ENCODE measurements around the gene CIP2A. TPM values are rescaled to one million over a fixed set of nuclear protein-coding genes. Genes with fewer than 3 reads are reported as not detected.

Gene CIP2A
- total and polyA plus RNA-seq, 7 donors = 0.60 to 5.4 (median 2.8) TPM

GRCh38 chr3:108509871-108510270 is 79.4 kb downstream of the CIP2A start:
- no peak for DNase-seq
- intact Hi-C loops (cut with DNase I) = no loop called here
- 89 to 93% methylated on average over 2 of the region's 2 CpGs for WGBS, 2 donors
- no peaks in the 10 kb centered on the region for H3K27me3 ChIP-seq
- no peak overlapping the region for H3K4me3 ChIP-seq
- H3K27ac ChIP-seq = no peak overlapping the region
- H3K4me1 ChIP-seq = no peaks in the 10 kb centered on the region
- TF ChIP-seq POLR2AphosphoS5 (IDR thresholded peaks at IDR 0.05) = no peak
- TF ChIP-seq EP300 (IDR thresholded peaks at IDR 0.05) = no peak
- TF ChIP-seq CTCF (IDR thresholded peaks at IDR 0.05) = no peak
- no peak for TF ChIP-seq POLR2A (IDR thresholded peaks at IDR 0.05)
- no peaks in the 10 kb centered on the region for H3K9me3 ChIP-seq
- H3K36me3 ChIP-seq = no peaks in the 10 kb centered on the region

GRCh38 chr3:108509263-108509662 is 80.0 kb downstream of the CIP2A start:
- WGBS, 2 donors = 90 to 96% methylated on average over 3 of the region's 3 CpGs
- Histone ChIP-seq H3K36me3 (no peaks in the 10 kb centered on the region), H3K27ac (no peak overlapping the region), H3K27me3 (no peaks in the 10 kb centered on the region), H3K4me3 (no peak overlapping the region), H3K4me1 (no peaks in the 10 kb centered on the region), H3K9me3 (no peaks in the 10 kb centered on the region)
- no peak for DNase-seq
- intact Hi-C loops (cut with DNase I) = no loop called here
- TF ChIP-seq POLR2AphosphoS5 (IDR thresholded peaks at IDR 0.05) (no peak), EP300 (IDR thresholded peaks at IDR 0.05) (no peak), CTCF (IDR thresholded peaks at IDR 0.05) (no peak), POLR2A (IDR thresholded peaks at IDR 0.05) (no peak)

DNA sequence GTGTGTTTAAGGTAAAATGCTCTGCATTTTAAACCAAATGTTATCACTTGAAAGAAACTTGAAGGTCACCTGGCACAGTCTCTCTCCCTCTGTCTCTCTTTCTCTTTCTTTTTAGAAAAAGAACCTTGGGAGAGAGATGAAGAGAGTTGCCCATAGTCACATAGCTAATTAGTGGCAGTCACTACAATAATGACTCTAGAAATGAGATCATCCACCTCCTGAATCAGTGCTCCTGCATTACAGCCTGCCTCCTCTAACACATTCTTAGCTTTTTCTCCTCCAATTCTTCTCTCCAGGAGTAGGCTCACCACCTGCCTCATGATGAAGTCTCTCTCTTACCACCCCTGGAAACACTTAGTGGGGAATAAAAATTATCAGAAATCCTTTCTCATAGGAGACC is 81.3 kb downstream of the CIP2A start:
- Histone ChIP-seq H3K27ac (no peak overlapping the region), H3K9me3 (no peaks in the 10 kb centered on the region), H3K4me1 (no peaks in the 10 kb centered on the region), H3K36me3 (no peaks in the 10 kb centered on the region), H3K27me3 (no peaks in the 10 kb centered on the region), H3K4me3 (no peak overlapping the region)
- no peak for TF ChIP-seq EP300 (IDR thresholded peaks at IDR 0.05)
- no peak for TF ChIP-seq POLR2A (IDR thresholded peaks at IDR 0.05)
- TF ChIP-seq CTCF (IDR thresholded peaks at IDR 0.05) = no peak
- TF ChIP-seq POLR2AphosphoS5 (IDR thresholded peaks at IDR 0.05) = no peak
- intact Hi-C loops (cut with DNase I) = no loop called here
- DNase-seq = no peak

DNA sequence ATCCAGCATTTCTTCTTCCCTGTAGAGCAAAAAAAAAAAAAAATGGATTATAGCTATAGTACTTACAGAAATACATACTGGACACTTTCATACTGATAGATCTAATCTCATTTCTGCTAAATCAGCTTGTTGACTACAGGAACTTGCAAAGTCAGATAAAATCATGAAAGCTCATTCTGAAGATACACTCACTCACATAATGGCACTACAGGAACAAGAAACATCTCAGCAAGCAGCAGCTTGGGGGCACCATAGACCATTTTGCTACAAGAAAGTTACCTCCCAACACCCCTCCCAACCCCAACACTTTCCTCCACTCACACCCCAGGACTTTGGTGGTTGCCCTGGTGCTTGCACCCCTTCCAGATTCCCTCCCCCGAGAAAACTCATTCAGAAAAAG is 83.4 kb downstream of the CIP2A start:
- WGBS, 2 donors = 91% methylated on average over 1 of the region's 1 CpG
- Histone ChIP-seq H3K27ac (no peak overlapping the region), H3K4me1 (no peaks in the 10 kb centered on the region), H3K27me3 (no peaks in the 10 kb centered on the region), H3K36me3 (no peaks in the 10 kb centered on the region), H3K4me3 (no peak overlapping the region), H3K9me3 (no peaks in the 10 kb centered on the region)
- DNase-seq = no peak
- intact Hi-C loops (cut with DNase I) = no loop called here
- no peak for TF ChIP-seq CTCF (IDR thresholded peaks at IDR 0.05)
- no peak for TF ChIP-seq POLR2A (IDR thresholded peaks at IDR 0.05)

- TF ChIP-seq EP300 (IDR thresholded peaks at IDR 0.05) = no peak
- no peak for TF ChIP-seq POLR2AphosphoS5 (IDR thresholded peaks at IDR 0.05)
- no peak for TF ChIP-seq POLR2A (IDR thresholded peaks at IDR 0.05)
- TF ChIP-seq CTCF (IDR thresholded peaks at IDR 0.05) = no peak
- no peak for DNase-seq
Observed at GRCh38 chr3:108503722-108504121, 85.5 kb downstream of the CIP2A start.

More at GRCh38 chr3:108503722-108504121, 85.5 kb downstream of the CIP2A start:
- Histone ChIP-seq H3K27ac (no peak overlapping the region), H3K4me3 (no peak overlapping the region), H3K27me3 (no peaks in the 10 kb centered on the region), H3K36me3 (no peaks in the 10 kb centered on the region), H3K9me3 (no peaks in the 10 kb centered on the region), H3K4me1 (no peaks in the 10 kb centered on the region)
- intact Hi-C loops (cut with DNase I) = no loop called here

Data from sigmoid colon (tissue), 7 donors.